ENCODE data around the gene BEX3.
"Not testable (repeated sequence)": the region's sequence is repeated elsewhere in the genome, so short reads cannot be mapped to it uniquely, and the experiment has no call there.

The BEX3 gene

DNA sequence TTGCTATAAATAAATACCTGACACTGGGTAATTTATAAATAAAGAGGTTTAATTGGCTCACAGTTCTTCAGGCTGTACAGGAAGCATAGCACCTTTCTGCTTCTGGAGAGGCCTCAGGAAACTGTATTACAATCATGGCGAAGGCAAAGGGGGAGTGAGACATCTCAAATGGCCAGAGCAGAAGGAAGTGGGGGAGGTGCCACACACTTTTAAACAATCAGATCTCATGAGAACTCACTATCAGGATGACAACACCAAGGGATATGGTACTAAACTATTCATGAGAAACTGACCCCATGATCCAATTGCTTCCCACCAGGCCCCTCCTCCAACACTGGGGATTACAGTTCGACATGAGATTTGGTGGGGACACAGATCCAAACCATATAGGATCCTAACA, 31.7 kb upstream of the BEX3 start:
- H3K36me3 Mint-ChIP-seq (ENCODE audit: low read depth): no peaks in the 10 kb centered on the region
- H3K27me3 Mint-ChIP-seq (ENCODE audit: low read depth): peaks cover 9% of the 10 kb centered on the region
- H3K27ac Mint-ChIP-seq: peak overlapping the region in 1 of 3 experiments; percentile 77
- no peak for TF ChIP-seq CTCF (IDR thresholded peaks at IDR 0.05; ENCODE audit: unreplicated experiment in 3 of 3)
- H3K4me3 Mint-ChIP-seq: no peak overlapping the region
- H3K4me1 Mint-ChIP-seq: no peaks in the 10 kb centered on the region
- no peaks in the 10 kb centered on the region for H3K9me3 Mint-ChIP-seq

GRCh38 chrX:103347682-103348397, 28.5 kb upstream of the BEX3 start:
- Mint-ChIP-seq H3K27ac (no peak overlapping the region), H3K27me3 (ENCODE audit: low read depth) (peaks cover 9% of the 10 kb centered on the region), H3K9me3 (no peaks in the 10 kb centered on the region), H3K4me1 (no peaks in the 10 kb centered on the region), H3K4me3 (peak overlapping the region in 2 of 3 experiments; percentile 24 to 28), H3K36me3 (ENCODE audit: low read depth) (no peaks in the 10 kb centered on the region)
- no peak for TF ChIP-seq CTCF (IDR thresholded peaks at IDR 0.05; ENCODE audit: unreplicated experiment in 3 of 3)

- H3K27me3 Mint-ChIP-seq (ENCODE audit: low read depth): no peaks in the 10 kb centered on the region
- H3K4me3 Mint-ChIP-seq: peak within 1 kb of the TSS; percentile 98 to 99 (median 99)
- H3K4me1 Mint-ChIP-seq: peaks cover 12% of the 10 kb centered on the region
- no peak for TF ChIP-seq CTCF (IDR thresholded peaks at IDR 0.05; ENCODE audit: unreplicated experiment in 3 of 3)
- H3K36me3 Mint-ChIP-seq (ENCODE audit: low read depth): peaks cover 27% of the 10 kb centered on the region
- peak within 1 kb of the TSS; percentile 96 to 99 (median 98) for H3K27ac Mint-ChIP-seq
- H3K9me3 Mint-ChIP-seq: peaks cover 3% of the 10 kb centered on the region
Measured at GRCh38 chrX:103356130-103356798, 20.1 kb upstream of the BEX3 start, which contains the start of gene TCEAL9. TSS of gene TCEAL9 (plus strand) at chrX:103356506. CDS start at chrX:103357685, 1,179 bp downstream.

GRCh38 chrX:103356858-103357257, 19.5 kb upstream of the BEX3 start:
- peaks cover 3% of the 10 kb centered on the region for H3K9me3 Mint-ChIP-seq
- H3K36me3 Mint-ChIP-seq (ENCODE audit: low read depth): peaks cover 27% of the 10 kb centered on the region
- peak overlapping the region; percentile 96 to 99 (median 98) for H3K27ac Mint-ChIP-seq
- no peak for TF ChIP-seq CTCF (IDR thresholded peaks at IDR 0.05; ENCODE audit: unreplicated experiment in 3 of 3)
- H3K4me3 Mint-ChIP-seq: peak overlapping the region; percentile 98 to 99 (median 99)
- H3K27me3 Mint-ChIP-seq (ENCODE audit: low read depth): no peaks in the 10 kb centered on the region
- H3K4me1 Mint-ChIP-seq: peaks cover 16% of the 10 kb centered on the region

- H3K9me3 Mint-ChIP-seq: peaks cover 3% of the 10 kb centered on the region
Measured at GRCh38 chrX:103357871-103358270, 18.5 kb upstream of the BEX3 start.

DNA sequence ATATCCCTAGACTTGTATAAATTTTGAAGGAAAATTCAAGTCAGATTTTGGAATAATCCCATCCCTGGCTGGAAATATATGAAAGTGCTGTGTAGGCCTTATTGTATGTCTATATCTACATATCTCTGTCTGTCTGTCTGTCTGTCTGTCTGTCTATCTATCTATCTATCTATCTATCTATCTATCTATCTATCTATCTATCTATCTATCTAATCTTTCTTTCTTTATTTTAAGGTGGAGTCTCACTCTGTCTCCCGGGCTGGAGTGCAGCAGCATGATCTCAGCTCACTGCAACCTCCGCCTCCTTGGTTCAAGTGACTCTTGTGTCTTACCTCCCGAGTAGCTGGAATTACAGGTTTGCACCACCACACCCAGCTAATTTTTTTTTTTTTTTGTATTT, 16.7 kb upstream of the BEX3 start:
- H3K9me3 Mint-ChIP-seq; H3K27me3 Mint-ChIP-seq (ENCODE audit: low read depth): not testable (repeated sequence)
- peaks cover 17% of the 10 kb centered on the region for H3K4me1 Mint-ChIP-seq
- H3K36me3 Mint-ChIP-seq (ENCODE audit: low read depth): peaks cover 27% of the 10 kb centered on the region
- peak overlapping the region in 1 of 3 experiments; percentile 34 for H3K27ac Mint-ChIP-seq
- H3K4me3 Mint-ChIP-seq: peak overlapping the region; percentile 10 to 81 (median 50)

More at GRCh38 chrX:103357871-103358270, 18.5 kb upstream of the BEX3 start:
- peak overlapping the region; percentile 98 to 99 (median 99) for H3K4me3 Mint-ChIP-seq
- H3K27me3 Mint-ChIP-seq (ENCODE audit: low read depth): no peaks in the 10 kb centered on the region
- peaks cover 17% of the 10 kb centered on the region for H3K4me1 Mint-ChIP-seq
- peak overlapping the region; percentile 96 to 99 (median 98) for H3K27ac Mint-ChIP-seq
- H3K36me3 Mint-ChIP-seq (ENCODE audit: low read depth): peaks cover 27% of the 10 kb centered on the region
- no peak for TF ChIP-seq CTCF (IDR thresholded peaks at IDR 0.05; ENCODE audit: unreplicated experiment in 3 of 3)
